Astrocyte of the spinal cord (primary cell): ENCODE data around the gene GSDMA.

Experiments used
- DNase-seq: peaks from one replicate; pipeline ENCODE4 v3.0.0; 2011; ENCODE audit warnings: low read depth, low spot score
- H3K4me3 ChIP-seq: 2 replicates; pipeline ENCODE4 v1.5.1; 2011; ENCODE audit warnings: low read depth, mild to moderate bottlenecking, low read length, moderate library complexity
- in situ Hi-C: cut with HindIII; loops from 2 replicates; pipeline ENCODE4 v1.10.0; 2017; ENCODE audit warnings: low sequenced_read_pairs
- TF ChIP-seq, protein P1 (sequence below): IDR thresholded peaks from 2 replicates; pipeline ENCODE4 v1.5.1; 2012; ENCODE audit warnings: low read depth, mild to moderate bottlenecking, low read length, inconsistent platforms

Gene GSDMA

GRCh38 chr17:39926135-39926587, 36.6 kb upstream of the GSDMA start:
- TF ChIP-seq, protein P1, sequence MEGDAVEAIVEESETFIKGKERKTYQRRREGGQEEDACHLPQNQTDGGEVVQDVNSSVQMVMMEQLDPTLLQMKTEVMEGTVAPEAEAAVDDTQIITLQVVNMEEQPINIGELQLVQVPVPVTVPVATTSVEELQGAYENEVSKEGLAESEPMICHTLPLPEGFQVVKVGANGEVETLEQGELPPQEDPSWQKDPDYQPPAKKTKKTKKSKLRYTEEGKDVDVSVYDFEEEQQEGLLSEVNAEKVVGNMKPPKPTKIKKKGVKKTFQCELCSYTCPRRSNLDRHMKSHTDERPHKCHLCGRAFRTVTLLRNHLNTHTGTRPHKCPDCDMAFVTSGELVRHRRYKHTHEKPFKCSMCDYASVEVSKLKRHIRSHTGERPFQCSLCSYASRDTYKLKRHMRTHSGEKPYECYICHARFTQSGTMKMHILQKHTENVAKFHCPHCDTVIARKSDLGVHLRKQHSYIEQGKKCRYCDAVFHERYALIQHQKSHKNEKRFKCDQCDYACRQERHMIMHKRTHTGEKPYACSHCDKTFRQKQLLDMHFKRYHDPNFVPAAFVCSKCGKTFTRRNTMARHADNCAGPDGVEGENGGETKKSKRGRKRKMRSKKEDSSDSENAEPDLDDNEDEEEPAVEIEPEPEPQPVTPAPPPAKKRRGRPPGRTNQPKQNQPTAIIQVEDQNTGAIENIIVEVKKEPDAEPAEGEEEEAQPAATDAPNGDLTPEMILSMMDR, result no peak
- DNase-seq, result no peak
- H3K4me3 ChIP-seq, result peak overlapping the region; percentile 80
- in situ Hi-C loops, result no loop called here

GRCh38 chr17:39926588-39927100, 36.2 kb upstream of the GSDMA start:
- TF ChIP-seq, protein P1, result no peak
- in situ Hi-C loops, result no loop called here
- peak; percentile 16 for DNase-seq
- H3K4me3 ChIP-seq, result peak overlapping the region; percentile 80

DNA sequence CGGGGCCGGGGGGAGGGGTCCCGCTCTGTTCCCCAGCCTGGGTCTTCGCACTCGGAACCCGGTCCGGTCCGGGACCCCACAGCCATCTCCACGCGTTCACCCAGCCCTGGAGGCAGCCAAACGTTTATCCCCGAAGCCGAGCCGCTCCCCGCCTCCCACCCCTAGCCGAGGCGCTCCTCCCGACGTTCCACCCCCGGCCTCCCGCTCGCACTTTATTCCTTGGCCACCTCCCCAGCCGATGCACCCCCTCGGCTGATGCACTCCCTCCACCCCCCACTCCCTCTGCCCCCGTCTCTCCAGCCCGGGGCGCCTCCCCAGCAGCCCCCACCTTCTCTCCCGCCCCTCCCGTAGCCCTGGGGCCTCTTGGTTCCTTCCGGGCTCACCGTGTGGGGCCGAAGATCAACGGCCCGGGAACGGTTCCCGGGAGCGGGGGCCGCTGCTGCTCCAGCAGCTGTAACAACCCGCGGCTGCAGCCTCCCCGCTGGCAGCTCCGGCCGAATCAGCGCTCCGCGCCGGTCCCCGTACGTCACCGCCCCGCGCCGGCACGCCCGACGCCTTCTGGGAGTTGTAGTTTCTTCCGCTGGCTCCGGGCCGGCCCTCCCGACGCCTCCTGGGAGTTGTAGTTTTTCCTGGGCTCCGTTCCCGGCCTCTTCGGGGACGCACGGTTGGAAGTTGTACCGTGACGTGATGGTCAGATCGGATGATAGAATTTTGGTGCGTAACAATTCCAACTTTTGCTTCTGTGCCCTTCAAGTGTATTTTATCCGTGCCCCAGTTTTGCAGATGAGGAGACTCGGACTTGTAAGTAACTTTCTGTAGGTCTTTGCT, 35.5 kb upstream of the GSDMA start, which contains the start of the genes LRRC3C and ORMDL3:
Gene LRRC3C (plus strand): TSS at position 632 of the 828 bp plus-strand sequence. CDS start 13,792 bp downstream, outside the sequence.
Gene ORMDL3 (minus strand): TSS at position 501 of the 828 bp plus-strand sequence. CDS start 3,398 bp downstream, outside the sequence.
- in situ Hi-C loops, result no loop called here
- peak; percentile 96 for DNase-seq
- TF ChIP-seq, protein P1, result no peak
- H3K4me3 ChIP-seq, result peak within 1 kb of the TSS; percentile 80

- in situ Hi-C loops, result no loop called here
- DNase-seq, result no peak
- H3K4me3 ChIP-seq, result peak overlapping the region; percentile 44
- TF ChIP-seq, protein P1, result no peak
Observed at GRCh38 chr17:39927929-39928857, 34.6 kb upstream of the GSDMA start.

GRCh38 chr17:39928858-39929645, 33.8 kb upstream of the GSDMA start:
- no peak overlapping the region for H3K4me3 ChIP-seq
- in situ Hi-C loops, result no loop called here
- TF ChIP-seq, protein P1, result no peak
- peak; percentile 94 for DNase-seq
